Right ventricle myocardium superior (tissue), 1 donor: Measurements from ENCODE around the gene TMPRSS13. TPM values are rescaled to one million over a fixed set of nuclear protein-coding genes. Genes with fewer than 3 reads are reported as not detected.
"Not testable (repeated sequence)": the region's sequence is repeated elsewhere in the genome, so short reads cannot be mapped to it uniquely, and the experiment has no call there.

Experiments used
- ATAC-seq: fragments of 200-7000 bp; cut with Tn5 transposase; one replicate; pipeline ENCODE4 v1.9.1; 2020; ENCODE audit warnings: mild to moderate bottlenecking; ENCODE audit not compliant: poor library complexity
- DNase-seq: peaks from one replicate; pipeline ENCODE4 v3.0.0-alpha.2; 2020
- intact Hi-C: fragments of 100-400 bp; cut with DNase I; formaldehyde crosslinking; loops from one replicate; pipeline ENCODE4 v1.11.2; 2022
- total RNA-seq: library from RNA; stranded (reverse); fragmentation: NEBNext Ultra II Directional; extraction: Animal tissue kit (Norgen Biotek cat#: 25700); gene quantifications from one replicate; pipeline ENCODE4 v1.2.1, GENCODE V29; 2021
- donor health status: DM: no; HTN: yes; CAD: no; lungs with severe emphysema.

TMPRSS13 gene
- total RNA-seq, 1 donor from 2014 or later = not detected

- DNase-seq (no peak), ATAC-seq (no peak)
- intact Hi-C loops = no loop called here
Measured at GRCh38 chr11:117933475-117933874, 4.3 kb upstream of the TMPRSS13 start.

DNA sequence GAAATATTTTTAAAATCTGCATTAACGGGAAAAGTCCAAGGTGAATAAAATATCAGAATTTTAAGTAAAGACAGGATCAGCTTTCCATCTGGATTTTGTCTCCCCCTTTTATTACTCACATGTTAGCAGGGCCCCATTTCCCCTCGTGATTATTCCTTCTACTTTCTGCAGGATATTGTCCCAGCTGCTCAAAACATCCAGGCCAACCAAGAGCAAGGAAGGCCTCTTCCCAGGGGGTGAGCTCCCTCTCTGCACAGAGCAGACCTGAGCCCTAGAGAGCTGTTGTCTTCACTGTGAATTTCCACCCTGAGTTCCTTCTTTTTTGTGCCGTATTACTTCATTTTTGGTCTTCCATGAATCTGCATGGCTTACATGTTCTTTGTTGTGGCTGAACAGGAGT, 3.7 kb upstream of the TMPRSS13 start:
- ATAC-seq = peak; percentile 25
- no peak for DNase-seq
- intact Hi-C loops = no loop called here

GRCh38 chr11:117932426-117932825, 3.2 kb upstream of the TMPRSS13 start:
- DNase-seq (no peak), ATAC-seq (no peak)
- intact Hi-C loops = no loop called here

GRCh38 chr11:117931971-117932370, 2.8 kb upstream of the TMPRSS13 start:
- ATAC-seq = no peak
- no peak for DNase-seq
- intact Hi-C loops = no loop called here

DNA sequence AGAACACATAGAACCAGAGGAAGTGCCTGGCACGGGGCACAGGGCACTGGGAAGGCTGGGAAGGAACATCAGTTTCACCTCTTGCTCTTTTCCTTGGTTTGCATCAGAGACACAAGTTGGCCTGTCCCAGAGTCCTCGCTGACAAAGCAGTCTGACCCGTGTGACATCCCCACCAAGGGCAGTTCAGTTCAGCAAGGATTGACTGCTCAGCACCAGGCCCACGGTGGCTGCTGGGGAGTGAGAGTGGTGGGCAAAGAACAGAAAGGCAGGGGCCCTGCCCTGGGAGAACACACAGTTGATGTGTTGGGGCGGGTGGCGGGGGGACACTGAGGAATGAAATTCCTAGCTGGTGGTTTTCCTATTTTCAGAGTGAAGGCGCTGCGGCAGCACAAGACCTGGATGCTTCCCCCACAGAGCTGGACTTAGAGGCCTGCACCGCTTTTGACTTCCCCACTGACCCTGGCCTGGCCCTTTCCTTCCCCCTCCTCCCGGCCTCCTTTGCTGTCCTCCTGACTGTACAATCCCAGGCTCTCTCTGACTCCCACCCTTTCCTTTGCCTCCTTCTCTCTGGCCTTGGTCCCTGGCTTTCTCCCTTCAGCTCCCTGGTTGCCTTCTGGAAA, 2.2 kb upstream of the TMPRSS13 start:
- no peak for DNase-seq

DNA sequence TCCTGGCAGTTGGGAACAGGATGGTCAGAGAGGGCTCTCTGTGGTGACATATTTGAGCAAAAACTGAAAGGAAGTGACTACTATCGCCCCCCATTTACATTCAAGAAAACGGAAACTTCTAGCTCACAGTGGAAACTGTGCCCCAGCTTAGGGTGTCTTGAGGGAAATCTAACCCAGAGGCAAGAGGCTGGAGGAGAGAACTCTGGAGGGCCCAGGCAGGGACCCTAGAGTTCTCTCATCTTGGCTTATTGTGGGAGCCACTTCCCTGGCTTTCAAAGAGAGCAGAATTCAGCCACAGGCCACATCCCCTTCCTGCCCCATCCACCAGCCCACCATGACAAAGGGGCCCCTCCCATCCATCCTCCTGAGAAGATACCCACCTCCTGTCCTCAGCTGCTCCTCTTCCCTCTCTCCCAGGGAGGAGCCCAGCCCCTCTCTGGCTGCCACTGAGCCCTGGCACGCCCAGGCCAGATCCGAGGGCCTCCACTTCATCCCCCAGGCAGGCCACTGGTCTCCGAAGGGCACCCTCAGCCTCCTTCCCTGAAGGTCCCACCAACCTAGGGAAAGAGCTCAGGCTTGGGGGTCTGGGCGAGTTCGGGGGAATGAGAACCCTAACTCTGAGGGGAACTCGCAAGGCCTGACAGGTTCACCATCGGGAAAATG, 1.6 kb upstream of the TMPRSS13 start:
- ATAC-seq = no peak
- no peak for DNase-seq
- intact Hi-C loops = no loop called here

More for the DNA sequence above, 2.2 kb upstream of the TMPRSS13 start:
- ATAC-seq = peak; percentile 26
- intact Hi-C loops = no loop called here

- ATAC-seq (no peak), DNase-seq (no peak)
- intact Hi-C loops = no loop called here
Measured at GRCh38 chr11:117929916-117930570, 841 bp upstream of the TMPRSS13 start.

DNA sequence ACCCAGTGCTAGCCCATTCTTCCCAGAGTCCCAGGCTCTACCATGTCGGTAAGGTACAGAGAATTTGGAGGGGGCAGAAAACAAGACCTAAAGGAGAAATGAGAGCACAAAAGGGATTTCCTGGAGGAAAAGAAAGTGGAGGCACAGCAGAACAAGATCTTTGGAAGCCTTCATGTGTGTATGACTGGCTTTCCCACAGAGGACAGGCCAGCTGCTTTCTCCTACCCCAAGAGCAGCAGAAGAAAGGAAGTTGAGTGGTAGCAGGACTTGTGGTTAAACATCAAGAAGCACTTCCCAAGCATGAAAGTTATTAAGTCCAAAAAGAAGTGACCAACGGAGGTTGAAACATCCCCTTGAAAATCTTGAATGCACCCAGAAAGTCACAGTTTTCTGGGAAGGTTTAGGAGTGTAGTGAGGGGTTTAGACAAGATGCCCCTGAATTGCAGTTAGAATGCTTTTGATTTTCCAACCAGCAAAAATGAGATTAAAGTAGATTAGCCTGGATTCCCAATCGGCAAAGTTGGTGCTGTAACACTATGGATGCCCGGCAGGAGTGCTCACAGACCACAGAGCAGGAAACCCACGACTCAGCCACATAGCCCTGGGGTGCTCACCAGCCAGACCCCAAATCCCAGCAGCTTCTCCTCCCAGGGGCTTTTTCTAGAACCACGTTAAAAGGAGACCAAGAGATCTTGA, 608 bp downstream of the TMPRSS13 start:
- DNase-seq (no peak), ATAC-seq (no peak)
- intact Hi-C loops = no loop called here

DNA sequence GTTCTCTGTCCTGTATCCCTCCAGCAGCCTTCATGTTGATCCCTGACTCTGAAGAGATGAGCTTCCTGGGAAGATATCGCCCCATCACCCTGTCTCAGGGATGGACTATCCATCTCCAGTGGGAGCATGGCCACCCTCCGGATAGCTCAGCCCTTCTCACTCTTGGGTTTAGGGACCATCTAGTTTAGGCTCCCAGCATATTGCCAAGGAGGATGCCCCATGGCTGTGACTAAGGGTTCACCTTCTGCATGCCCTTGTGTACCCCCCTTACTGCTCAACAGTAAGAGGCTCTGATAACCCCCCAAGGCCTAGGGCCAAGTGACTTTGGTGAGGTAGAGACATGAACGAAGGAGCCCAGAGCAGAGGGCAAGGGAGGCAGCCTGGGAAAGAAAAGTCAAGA, 1.3 kb downstream of the TMPRSS13 start:
- intact Hi-C loops = no loop called here
- no peak for DNase-seq

GRCh38 chr11:117926166-117926565, 3.0 kb downstream of the TMPRSS13 start:
- ATAC-seq, intact Hi-C loops, DNase-seq: not testable (repeated sequence)

More for the DNA sequence above, 1.3 kb downstream of the TMPRSS13 start:
- no peak for ATAC-seq

GRCh38 chr11:117925198-117925925, 3.8 kb downstream of the TMPRSS13 start:
- ATAC-seq = peak; percentile 87
- intact Hi-C loops = no loop called here
- no peak for DNase-seq

DNA sequence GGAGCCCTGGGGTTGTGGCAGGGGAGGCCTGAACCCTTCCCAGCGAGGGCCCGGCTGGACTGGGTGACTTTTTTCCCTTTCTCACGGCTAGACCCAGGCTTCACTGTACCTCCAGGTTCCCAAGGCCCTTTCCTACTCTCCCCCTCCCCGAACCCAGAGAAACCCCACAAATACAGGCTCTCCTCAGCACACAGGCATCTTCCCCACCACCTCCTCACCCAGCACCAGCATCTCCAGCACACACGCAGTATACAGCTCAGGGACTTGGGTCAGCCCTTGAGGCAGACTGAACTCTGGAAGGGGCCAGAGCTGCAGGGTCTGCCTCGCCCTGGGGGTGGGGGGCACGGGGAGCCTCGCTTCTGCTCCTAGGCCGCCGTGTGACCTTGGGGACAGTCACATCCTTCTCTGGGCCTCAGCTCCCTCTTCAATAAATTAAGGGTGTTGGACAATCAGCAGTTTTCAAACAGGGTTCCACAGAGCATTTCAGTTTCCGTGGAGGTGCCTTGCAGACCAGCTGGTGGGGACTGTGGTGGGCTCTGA, 4.5 kb downstream of the TMPRSS13 start:
- intact Hi-C loops = no loop called here
- ATAC-seq (no peak), DNase-seq (no peak)

- DNase-seq (no peak), ATAC-seq (no peak)
- intact Hi-C loops = no loop called here
Measured at GRCh38 chr11:117923773-117924172, 5.4 kb downstream of the TMPRSS13 start.

DNA sequence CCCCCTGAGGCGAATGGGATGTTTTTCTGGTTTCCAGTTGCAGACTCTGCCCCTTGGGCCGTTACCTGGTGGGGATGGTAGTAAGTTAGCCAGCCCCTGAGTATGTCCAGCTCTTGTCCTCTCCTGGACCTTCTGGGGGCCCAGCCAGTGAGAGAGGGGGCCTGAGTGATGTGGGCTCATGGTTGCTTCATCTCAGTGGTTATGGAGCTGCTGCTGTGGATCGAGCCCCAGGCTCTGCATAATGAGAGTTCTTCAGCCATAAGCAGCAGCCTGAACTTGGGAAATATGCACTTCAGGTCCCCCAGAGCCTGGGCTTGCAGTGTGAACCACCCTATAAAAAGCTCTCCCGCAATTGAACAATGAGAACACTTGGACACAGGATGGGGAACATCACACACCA, 5.9 kb downstream of the TMPRSS13 start:
- intact Hi-C loops = no loop called here
- ATAC-seq (no peak), DNase-seq (no peak)

DNA sequence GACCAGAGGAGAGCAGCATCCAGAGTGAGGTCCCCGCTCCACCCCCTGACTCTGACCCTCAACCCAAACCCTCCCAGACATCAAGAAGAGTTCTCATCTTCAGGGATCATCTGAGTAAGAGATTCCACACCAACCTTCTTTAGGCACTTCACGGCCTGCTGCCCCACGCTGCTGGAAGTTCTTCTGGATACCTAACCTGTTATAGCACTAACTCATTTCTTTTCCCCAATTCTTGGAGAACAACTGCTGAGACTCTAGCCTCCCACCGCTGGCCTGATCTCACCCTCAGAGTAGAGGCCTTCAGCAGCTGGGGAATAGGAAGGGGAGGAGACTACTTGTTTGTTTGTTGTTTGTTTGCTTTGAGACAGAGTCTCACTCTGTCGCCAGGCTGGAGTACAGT, 7.3 kb downstream of the TMPRSS13 start:
- DNase-seq = no peak
- intact Hi-C loops = no loop called here
- ATAC-seq = no peak

DNA sequence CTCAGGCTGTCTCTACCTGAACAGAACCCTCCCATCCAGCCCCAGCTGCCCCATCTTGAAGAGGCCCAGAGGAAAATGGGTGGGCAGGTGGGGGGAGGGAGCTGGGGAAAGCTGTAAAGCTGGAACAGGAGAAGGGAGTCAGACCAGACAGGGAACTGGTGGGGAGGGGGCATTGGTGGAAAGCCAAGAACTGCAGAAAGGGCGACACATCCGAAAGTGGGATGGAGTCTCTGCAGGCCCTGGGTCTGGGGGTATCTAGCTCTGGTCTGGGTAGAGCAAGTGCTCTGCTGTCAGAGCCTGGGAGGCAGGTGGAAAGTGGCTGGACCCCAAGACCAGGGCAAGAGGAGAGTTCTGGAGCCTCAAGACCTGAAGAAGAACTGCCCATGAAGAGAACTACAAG, 7.7 kb downstream of the TMPRSS13 start:
- no peak for DNase-seq
- ATAC-seq = no peak
- intact Hi-C loops = no loop called here

DNA sequence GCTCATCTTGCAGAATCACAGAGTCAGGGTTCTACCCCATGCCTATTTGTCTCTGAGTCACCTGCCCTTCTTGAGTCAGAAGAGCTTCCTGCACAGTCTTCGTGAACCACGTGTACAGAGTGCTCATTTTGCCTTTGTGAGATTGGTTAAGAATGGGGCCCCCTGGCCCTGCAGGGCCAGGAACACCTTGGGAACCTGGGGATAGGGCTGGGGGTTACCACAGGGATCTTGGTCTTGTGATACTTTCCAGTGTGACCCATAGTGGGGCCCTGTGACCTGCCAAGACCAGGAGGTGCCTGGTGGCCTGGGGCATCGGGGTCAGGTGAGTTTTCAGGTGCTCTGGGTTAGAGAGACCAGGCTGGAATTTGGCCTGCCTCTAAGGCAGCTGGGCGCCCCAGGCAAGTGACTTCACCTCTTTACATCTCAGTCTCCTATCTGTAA, 9.4 kb downstream of the TMPRSS13 start:
- no peak for ATAC-seq
- DNase-seq = no peak
- intact Hi-C loops = no loop called here

- DNase-seq (no peak), ATAC-seq (peak; percentile 14)
- intact Hi-C loops = no loop called here
Measured at GRCh38 chr11:117919341-117919740, 9.9 kb downstream of the TMPRSS13 start.
